Fibroblast of peridontal ligament (primary cell): ENCODE results near the gene MISP.

Experiments
- DNase-seq: peaks from one replicate; pipeline ENCODE4 v3.0.0-alpha.2; 2010; ENCODE audit errors: extremely low read depth

The MISP gene

GRCh38 chr19:808423-808775, 57.5 kb downstream of the MISP start:
- DNase-seq, result no peak

GRCh38 chr19:810077-810855, 59.4 kb downstream of the MISP start:
- no peak for DNase-seq

GRCh38 chr19:810883-811489, 60.1 kb downstream of the MISP start:
- no peak for DNase-seq

GRCh38 chr19:811506-812048, 60.7 kb downstream of the MISP start:
- DNase-seq, result no peak

GRCh38 chr19:812049-812746, 61.3 kb downstream of the MISP start:
- no peak for DNase-seq

GRCh38 chr19:812747-813218, 61.9 kb downstream of the MISP start:
- DNase-seq, result no peak

GRCh38 chr19:813219-814151, 62.6 kb downstream of the MISP start:
- no peak for DNase-seq
